K562 treated with DMSO at 1 percent for 24 hours (cell line): ENCODE results near the gene SMARCD2. TPM values are rescaled to one million over a fixed set of nuclear protein-coding genes. Genes with fewer than 3 reads are reported as not detected.

Experiments
- total RNA-seq: library from RNA; unstranded; fragments of 300-600 nt; gene quantifications from 2 replicates; pipeline ENCODE4 v1.2.3, GENCODE V29; 2022; ENCODE audit warnings: low read depth; ENCODE audit not compliant: insufficient read depth

The SMARCD2 gene
- total RNA-seq = 87.9 and 96.8 TPM in 2 replicates

DNA sequence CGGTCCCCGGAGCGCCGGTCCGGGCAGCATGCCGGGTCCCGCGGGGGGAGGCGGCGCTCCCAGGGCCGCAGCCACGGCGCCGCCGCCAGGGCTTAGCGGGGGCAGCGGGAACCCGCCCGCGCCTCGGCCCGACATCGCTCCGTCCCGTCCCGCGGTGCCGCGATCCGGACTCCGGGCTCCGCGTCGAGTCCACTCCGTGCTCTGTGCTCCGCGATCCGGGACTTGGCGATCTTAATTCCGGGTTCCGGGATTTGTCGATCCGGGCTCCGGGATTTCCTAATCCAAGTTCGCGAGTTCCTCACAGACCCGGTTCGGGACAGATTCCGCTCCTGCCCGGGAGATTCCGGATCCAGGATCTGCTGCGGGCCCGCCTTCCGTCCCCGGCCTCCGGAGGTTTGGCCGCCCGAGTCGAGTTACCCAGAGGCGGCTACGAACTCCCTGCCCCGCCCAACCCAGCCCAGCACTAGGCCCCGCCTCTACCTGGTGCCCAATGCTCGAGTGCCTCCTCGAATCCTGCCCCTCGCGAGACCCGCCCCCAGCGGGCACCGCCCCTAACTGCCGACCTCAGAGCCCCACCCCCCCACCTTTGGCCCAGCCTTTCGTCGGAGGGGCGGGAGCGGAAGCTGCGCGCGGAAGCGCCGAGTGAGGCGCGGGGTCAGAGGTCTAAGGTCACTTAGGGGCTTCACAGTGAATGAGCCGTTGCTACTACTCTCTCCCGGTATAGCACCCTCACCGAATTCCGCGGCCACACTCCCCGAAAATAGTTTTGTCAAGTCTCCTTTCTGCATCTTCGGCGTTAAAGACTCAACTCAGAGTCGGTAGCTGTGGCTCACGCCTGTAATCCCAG is at the start of gene SMARCD2:
Gene SMARCD2 (minus strand): TSS at position 146 of the 847 bp plus-strand sequence. CDS start 11 bp downstream, at position 135.

DNA sequence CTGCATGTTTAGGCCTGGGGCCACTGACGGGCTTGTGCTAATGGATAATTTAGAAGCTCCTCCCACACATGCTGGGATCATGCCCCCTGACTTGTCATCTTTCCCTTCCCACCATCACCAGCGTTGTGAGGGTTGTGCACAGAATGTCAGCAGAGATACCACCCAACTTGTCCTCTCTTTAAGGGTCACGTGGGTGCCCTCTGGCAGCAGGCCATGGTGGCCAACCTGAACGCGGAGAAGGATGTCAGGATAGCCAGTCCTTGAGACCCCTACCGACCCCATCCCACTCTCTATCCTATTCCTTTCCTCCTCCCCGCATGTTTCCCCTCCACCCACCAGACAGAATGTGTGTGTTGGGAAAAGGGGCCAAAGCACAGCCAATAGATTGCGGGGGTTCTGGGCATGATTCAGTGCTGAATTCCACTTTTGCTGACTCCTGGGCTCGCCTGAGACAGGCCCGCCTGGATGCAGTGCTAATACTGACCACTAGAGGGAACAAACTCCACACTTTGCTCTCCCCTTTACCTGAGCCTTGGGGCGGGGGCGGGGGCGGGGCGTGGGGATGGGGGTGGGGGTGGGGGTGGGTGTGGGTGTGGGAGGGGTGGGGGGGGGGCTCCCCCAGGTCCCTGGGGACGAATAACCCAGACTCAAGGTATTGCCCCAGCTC is 39.6 kb upstream of the SMARCD2 start, which contains the start of gene GH2:
Gene GH2 (minus strand): TSS at position 10 of the 667 bp plus-strand sequence. CDS start 143 bp downstream, outside the sequence.

DNA sequence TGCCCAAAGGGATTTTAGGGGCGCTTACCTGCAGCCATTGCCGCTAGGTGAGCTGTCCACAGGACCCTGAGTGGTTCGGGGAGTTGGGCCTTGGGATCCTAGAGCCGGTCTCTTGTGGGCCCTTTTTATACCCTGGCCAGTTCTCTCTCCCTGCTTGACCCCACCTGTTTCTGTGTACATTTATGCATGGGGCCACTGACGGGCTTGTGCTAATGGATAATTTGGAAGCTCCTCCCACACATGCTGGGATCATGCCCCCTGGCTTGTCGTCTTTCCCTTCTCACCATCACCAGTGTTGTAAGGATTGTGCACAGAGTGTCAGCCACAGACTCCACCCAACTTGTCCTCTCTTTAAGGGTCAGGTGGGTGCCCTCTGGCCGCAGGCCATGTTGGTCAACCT is 31.1 kb upstream of the SMARCD2 start, which contains the start of gene CSH2:
Gene CSH2 (minus strand): TSS at position 101 of the 400 bp plus-strand sequence. CDS start 63 bp downstream, at position 38.

DNA sequence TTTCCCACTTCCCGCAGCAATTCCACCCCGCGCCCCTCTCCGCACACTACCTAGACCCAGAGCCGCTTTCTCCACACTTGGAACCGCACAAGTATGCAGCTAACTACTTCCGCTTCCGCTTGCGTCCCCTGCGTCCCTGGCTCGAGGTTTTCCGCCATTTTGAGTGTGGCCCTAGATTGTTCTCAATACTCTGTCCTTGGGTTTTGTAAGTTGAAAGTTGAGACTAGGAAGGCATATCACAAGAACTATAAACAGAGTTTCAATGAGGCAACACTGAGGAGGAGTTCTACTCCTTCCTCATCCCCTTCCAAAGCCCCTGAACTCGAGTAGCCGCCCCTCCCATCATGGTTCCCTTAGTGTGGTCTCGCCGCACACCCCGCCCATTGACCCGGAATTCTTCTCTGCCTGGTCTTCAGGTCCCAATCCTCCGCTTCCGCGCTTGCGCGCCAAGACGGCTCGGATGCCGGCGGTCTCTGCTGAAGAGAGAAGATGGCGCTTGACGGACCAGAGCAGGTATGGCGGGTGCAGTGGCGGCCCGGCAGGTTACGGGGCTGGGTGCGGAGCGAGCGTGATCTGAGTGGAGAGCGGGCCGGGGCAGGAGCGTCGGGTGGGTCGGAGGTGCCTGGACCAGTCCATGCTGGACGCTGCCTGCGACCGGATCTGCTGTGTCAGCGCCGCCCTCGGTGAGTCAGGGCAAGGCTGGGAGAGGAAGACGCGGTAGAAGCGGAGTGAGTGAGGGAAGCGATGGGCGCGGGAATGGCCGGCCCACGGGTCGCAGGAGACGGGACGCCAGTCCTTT is 15.3 kb downstream of the SMARCD2 start, which contains the start of the genes FTSJ3 and PSMC5:
Gene FTSJ3 (minus strand): TSS at position 662 of the 799 bp plus-strand sequence. CDS start 761 bp downstream, outside the sequence.
Gene PSMC5 (plus strand): TSS at position 430 of the 799 bp plus-strand sequence. CDS start 60 bp downstream, at position 490.

Other genes with a start within 250 kb of the SMARCD2 start
- 50.6 and 57.9 TPM in 2 replicates for gene TACO1, start 241.8 kb downstream of the SMARCD2 start, total RNA-seq
- gene MAP3K3, start 220.3 kb downstream of the SMARCD2 start, total RNA-seq = 28.6 and 30.8 TPM in 2 replicates
- 6.0 and 9.2 TPM in 2 replicates for gene LIMD2, start 142.6 kb downstream of the SMARCD2 start, total RNA-seq
- 45.4 and 47.0 TPM in 2 replicates for gene STRADA, start 100.9 kb downstream of the SMARCD2 start, total RNA-seq
- gene CCDC47, start 69.1 kb downstream of the SMARCD2 start, total RNA-seq = 57.2 and 62.5 TPM in 2 replicates
- 37.1 and 46.5 TPM in 2 replicates for gene DDX42, start 68.5 kb downstream of the SMARCD2 start, total RNA-seq
- gene PSMC5, start 15.3 kb downstream of the SMARCD2 start, total RNA-seq = 172 and 182 TPM in 2 replicates
- 26.5 and 33.7 TPM in 2 replicates for gene FTSJ3, start 15.0 kb downstream of the SMARCD2 start, total RNA-seq
- gene CSH2, start 31.0 kb upstream of the SMARCD2 start, total RNA-seq = 0.38 and 1.4 TPM in 2 replicates
- not detected in 2 replicates for gene GH2, start 39.3 kb upstream of the SMARCD2 start, total RNA-seq
- not detected in 2 replicates for gene CSH1, start 53.9 kb upstream of the SMARCD2 start, total RNA-seq
- not detected in 2 replicates for gene CSHL1, start 68.6 kb upstream of the SMARCD2 start, total RNA-seq
- gene GH1, start 76.2 kb upstream of the SMARCD2 start, total RNA-seq = not detected in 2 replicates
- 0.27 TPM in 1 of 2 replicates, not detected in the other for gene CD79B, start 89.6 kb upstream of the SMARCD2 start, total RNA-seq
- 0.43 and 0.53 TPM in 2 replicates for gene SCN4A, start 130.2 kb upstream of the SMARCD2 start, total RNA-seq
- 1.9 and 2.2 TPM in 2 replicates for gene PRR29, start 155.7 kb upstream of the SMARCD2 start, total RNA-seq
- gene ICAM2, start 177.9 kb upstream of the SMARCD2 start, total RNA-seq = 59.1 and 64.1 TPM in 2 replicates